H9 (cell line): ENCODE data around the gene SLC7A4. TPM values are rescaled to one million over a fixed set of nuclear protein-coding genes. Genes with fewer than 3 reads are reported as not detected.

ENCODE experiments used
- DNase-seq: peaks from one replicate; pipeline ENCODE4 v3.0.0-alpha.2; 2017
- H2AFZ ChIP-seq: one replicate; pipeline ENCODE4 v1.6.1; 2013; ENCODE audit warnings: mild to moderate bottlenecking, low read length, control low read depth, moderate library complexity
- H2AK5ac ChIP-seq: 2 replicates; pipeline ENCODE4 v1.6.1; 2013; ENCODE audit warnings: low read length, control low read depth, mixed read lengths; ENCODE audit not compliant: insufficient read length
- H2BK120ac ChIP-seq: one replicate; pipeline ENCODE4 v1.6.1; 2013; ENCODE audit warnings: low read depth, mild to moderate bottlenecking, low read length, control low read depth, inconsistent platforms; ENCODE audit not compliant: poor library complexity, severe bottlenecking
- H2BK12ac ChIP-seq: 2 replicates; pipeline ENCODE4 v1.6.1; 2013; ENCODE audit warnings: low read length, control low read depth, mixed read lengths, low read depth; ENCODE audit not compliant: insufficient read length
- H2BK15ac ChIP-seq: 2 replicates; pipeline ENCODE4 v1.6.1; 2013; ENCODE audit warnings: low read depth, low read length, control low read depth
- H2BK20ac ChIP-seq: one replicate; pipeline ENCODE4 v1.6.1; 2013; ENCODE audit warnings: low read depth, mild to moderate bottlenecking, low read length, control low read depth, inconsistent platforms; ENCODE audit not compliant: poor library complexity, severe bottlenecking
- H2BK5ac ChIP-seq: 2 replicates; pipeline ENCODE4 v1.6.1; 2013; ENCODE audit warnings: low read length, control low read depth, mixed read lengths; ENCODE audit not compliant: insufficient read length
- H3K14ac ChIP-seq: 2 replicates; pipeline ENCODE4 v1.6.1; 2013; ENCODE audit warnings: low read length, control low read depth; ENCODE audit not compliant: insufficient read depth
- H3K18ac ChIP-seq: 2 replicates; pipeline ENCODE4 v1.6.1; 2013; ENCODE audit warnings: low read depth, mild to moderate bottlenecking, mixed read lengths, low read length, control low read depth; ENCODE audit not compliant: insufficient read length
- H3K23ac ChIP-seq: 2 replicates; pipeline ENCODE4 v1.6.1; 2013; ENCODE audit warnings: low read length, control low read depth, mixed read lengths, low read depth; ENCODE audit not compliant: insufficient read length
- H3K23me2 ChIP-seq: 2 replicates; pipeline ENCODE4 v1.6.1; 2013; ENCODE audit warnings: low read depth, mild to moderate bottlenecking, mixed read lengths, low read length, control low read depth; ENCODE audit not compliant: insufficient read length, poor library complexity, severe bottlenecking
- H3K27ac ChIP-seq: 2 replicates; pipeline ENCODE4 v1.5.1; 2013; ENCODE audit warnings: low read length, control low read depth, mixed read lengths, low read depth; ENCODE audit not compliant: insufficient read length
- H3K27me3 ChIP-seq: 2 replicates; pipeline ENCODE4 v1.6.1; 2013; ENCODE audit warnings: low read length, control low read depth, inconsistent platforms; ENCODE audit not compliant: insufficient read depth
- H3K4ac ChIP-seq: 2 replicates; pipeline ENCODE4 v1.6.1; 2013; ENCODE audit warnings: low read depth, mild to moderate bottlenecking, control low read depth, inconsistent platforms, low read length, moderate library complexity
- H3K4me1 ChIP-seq: 2 replicates; pipeline ENCODE4 v1.6.1; 2013; ENCODE audit warnings: low read length, control low read depth, inconsistent platforms; ENCODE audit not compliant: insufficient read depth
- H3K4me2 ChIP-seq: 2 replicates; pipeline ENCODE4 v1.6.1; 2013; ENCODE audit warnings: low read length, control low read depth, mixed read lengths; ENCODE audit not compliant: insufficient read length, insufficient read depth
- H3K56ac ChIP-seq: 2 replicates; pipeline ENCODE4 v1.6.1; 2013; ENCODE audit warnings: low read depth, mild to moderate bottlenecking, mixed read lengths, low read length, control low read depth; ENCODE audit not compliant: insufficient read length
- H3K79me1 ChIP-seq: 2 replicates; pipeline ENCODE4 v1.6.1; 2013; ENCODE audit warnings: low read depth, mild to moderate bottlenecking, moderate library complexity, low read length, control low read depth, inconsistent platforms; ENCODE audit not compliant: insufficient read depth, poor library complexity, severe bottlenecking
- H3K79me2 ChIP-seq: 2 replicates; pipeline ENCODE4 v1.6.1; 2013; ENCODE audit warnings: low read length, control low read depth, inconsistent platforms; ENCODE audit not compliant: insufficient read depth
- H3K9ac ChIP-seq: 2 replicates; pipeline ENCODE4 v1.6.1; 2013; ENCODE audit warnings: low read length, control low read depth, mixed read lengths; ENCODE audit not compliant: insufficient read length; ENCODE audit errors: extremely low read depth
- H3K9me3 ChIP-seq: one replicate; pipeline ENCODE4 v1.6.1; 2013; ENCODE audit warnings: low read depth, low read length, inconsistent platforms; ENCODE audit not compliant: control insufficient read depth
- H3T11ph ChIP-seq: one replicate; pipeline ENCODE4 v1.6.1; 2013; ENCODE audit warnings: mild to moderate bottlenecking, low read length, control low read depth, inconsistent platforms
- H4K20me1 ChIP-seq: one replicate; pipeline ENCODE4 v1.6.1; 2013; ENCODE audit not compliant: control insufficient read depth, insufficient read length, insufficient read depth
- H4K5ac ChIP-seq: 2 replicates; pipeline ENCODE4 v1.6.1; 2013; ENCODE audit warnings: low read depth, mild to moderate bottlenecking, mixed read lengths, low read length, control low read depth; ENCODE audit not compliant: insufficient read length
- H4K8ac ChIP-seq: replicated peaks from 2 replicates; pipeline ENCODE4 v1.6.1; 2013; ENCODE audit warnings: low read length, control low read depth, mixed read lengths, low read depth; ENCODE audit not compliant: insufficient read length
- H4K91ac ChIP-seq: 2 replicates; pipeline ENCODE4 v1.6.1; 2013; ENCODE audit warnings: low read depth, mild to moderate bottlenecking, moderate library complexity, mixed read lengths, low read length, control low read depth; ENCODE audit not compliant: insufficient read length
- H3K27ac Mint-ChIP-seq, 3 experiments: 2 replicates in 2 of 3; 3 replicates in 1 of 3; pipeline ENCODE4 v1.8.0; 2020 to 2021; ENCODE audit warnings: mixed read lengths in 3 of 3, mild to moderate bottlenecking in 1 of 3, moderate library complexity in 1 of 3
- H3K27me3 Mint-ChIP-seq: 2 replicates; pipeline ENCODE4 v1.8.0; 2021; ENCODE audit warnings: low read depth, mild to moderate bottlenecking, moderate library complexity, mixed read lengths
- H3K36me3 Mint-ChIP-seq, 3 experiments: 2 replicates in 2 of 3; 3 replicates in 1 of 3; pipeline ENCODE4 v1.8.0; 2020 to 2021; ENCODE audit warnings: low read depth in 3 of 3, mixed read lengths in 3 of 3; ENCODE audit not compliant: insufficient read depth in 1 of 3
- H3K4me1 Mint-ChIP-seq, 2 experiments: 2 replicates each; pipeline ENCODE4 v1.8.0; 2020; ENCODE audit warnings: mixed read lengths in 2 of 2
- H3K4me3 Mint-ChIP-seq, 2 experiments: 2 replicates in 1 of 2; 3 replicates in 1 of 2; pipeline ENCODE4 v1.8.0; 2020 to 2021; ENCODE audit warnings: mild to moderate bottlenecking in 2 of 2, mixed read lengths in 2 of 2, moderate library complexity in 1 of 2
- H3K9me3 Mint-ChIP-seq, 2 experiments: 2 replicates in 1 of 2; 3 replicates in 1 of 2; pipeline ENCODE4 v1.8.0; 2020; ENCODE audit warnings: mild to moderate bottlenecking in 2 of 2, mixed read lengths in 2 of 2, moderate library complexity in 1 of 2
- CTCF ChIP-seq: fragments of 200-600 bp; sonication (generic); conservative IDR thresholded peaks from 3 replicates; pipeline ENCODE4 v1.8.0; 2021; ENCODE audit warnings: antibody characterized with exemption, mild to moderate bottlenecking
- WGBS: extraction: QIAGEN DNeasy Blood & Tissue Kit; methylation state at CpG from one replicate; pipeline ENCODE4 v1.1.7; 2013; ENCODE audit warnings: missing lambda C conversion rate, low lambda C conversion rate, mixed read lengths; ENCODE audit not compliant: insufficient read length; ENCODE audit errors: extremely low coverage; 5-methylcytosine and 5-hydroxymethylcytosine counted together
- total RNA-seq: library from RNA; stranded (reverse); gene quantifications from 2 replicates; pipeline ENCODE4 v1.2.1, GENCODE V29; 2021

SLC7A4 gene
- total RNA-seq, 1 experiment from 2014 or later: 0.09 TPM

GRCh38 chr22:21045585-21046294 lies 13.4 kb upstream of the SLC7A4 start, which contains the start of gene LRRC74B:
Gene LRRC74B, plus strand, starts transcription at chr22:21045946. Its CDS starts 41 bp downstream, at chr22:21045987.
- Histone ChIP-seq H3K14ac (no peak within 1 kb of the TSS), H2BK5ac (no peak within 1 kb of the TSS), H3K4me1 (no peaks in the 10 kb centered on the region), H4K5ac (no peak within 1 kb of the TSS), H3K27me3 (no peaks in the 10 kb centered on the region), H4K91ac (no peak within 1 kb of the TSS), H2BK20ac (no peak within 1 kb of the TSS), H3K9ac (no peak within 1 kb of the TSS), H4K20me1 (no peaks in the 10 kb centered on the region), H3K4me2 (peak within 1 kb of the TSS; percentile 63), H3K56ac (no peak within 1 kb of the TSS), H2BK15ac (no peak within 1 kb of the TSS), H3K27ac (no peak within 1 kb of the TSS), H4K8ac (no peak within 1 kb of the TSS), H3K18ac (peak within 1 kb of the TSS; percentile 18), H3K9me3 (no peaks in the 10 kb centered on the region), H2AFZ (no peak within 1 kb of the TSS), H3K79me2 (no peaks in the 10 kb centered on the region), H3K4ac (no peak within 1 kb of the TSS), H2BK120ac (no peak within 1 kb of the TSS), H3K79me1 (no peaks in the 10 kb centered on the region), H3K23ac (no peak within 1 kb of the TSS), H3K23me2 (peaks cover 4% of the 10 kb centered on the region), H2AK5ac (no peak within 1 kb of the TSS), H2BK12ac (no peak within 1 kb of the TSS), H3T11ph (no peak within 1 kb of the TSS)
- Mint-ChIP-seq H3K9me3 (no peaks in the 10 kb centered on the region), H3K4me3 (peak within 1 kb of the TSS; percentile 79 to 92), H3K36me3 (no peaks in the 10 kb centered on the region), H3K27ac (peak within 1 kb of the TSS; percentile 59 to 97 (median 81); a peak in 5 of 7 replicates), H3K4me1 (peaks cover 15 to 17% of the 10 kb centered on the region in 2 experiments), H3K27me3 (peaks cover 27% of the 10 kb centered on the region)
- no CpG with 5 or more reads among the region's 47 CpGs for WGBS
- DNase-seq: peak; percentile 97
- no peak for TF ChIP-seq CTCF
